Right hindlimb (tissue), 1 donor: ENCODE results near the gene CAMK2D.
"Not testable (repeated sequence)": the region's sequence is repeated elsewhere in the genome, so short reads cannot be mapped to it uniquely, and the experiment has no call there.

Source experiments
- DNase-seq: peaks from one replicate; pipeline ENCODE4 v3.0.0-alpha.2; 2018

The CAMK2D gene

DNA sequence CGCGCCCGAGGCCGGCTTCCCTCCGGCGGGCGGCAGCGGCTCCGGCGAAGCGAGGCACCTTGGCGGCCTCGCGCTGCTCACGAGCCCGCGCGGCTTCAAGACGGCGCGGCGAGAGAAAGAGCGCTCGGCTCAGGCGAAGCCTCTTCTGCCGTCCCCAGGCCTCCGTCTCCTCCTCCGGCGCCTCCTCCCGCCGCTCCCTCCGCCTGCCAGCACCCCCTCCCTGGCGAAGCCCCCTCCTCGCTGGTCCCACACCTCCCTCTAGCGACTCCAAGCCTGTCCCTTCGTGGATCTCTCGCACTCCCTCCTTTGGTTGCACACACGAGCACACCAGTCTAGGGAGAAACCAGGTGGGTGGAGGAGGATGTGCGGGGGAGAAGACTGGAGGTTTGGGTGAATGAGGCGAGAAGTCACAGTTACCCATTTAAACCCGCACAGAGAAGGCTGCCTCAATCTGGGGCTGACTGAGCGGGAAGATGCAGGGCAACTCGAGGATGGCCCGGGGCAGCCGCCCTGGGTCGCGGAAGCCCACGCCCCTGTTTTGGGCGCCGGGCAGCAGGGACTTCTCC, at the start of gene CAMK2D:
Gene CAMK2D (minus strand): TSS at position 119 of the 566 bp plus-strand sequence. CDS start 670 bp downstream, outside the sequence.
- DNase-seq: peak; percentile 96

DNA sequence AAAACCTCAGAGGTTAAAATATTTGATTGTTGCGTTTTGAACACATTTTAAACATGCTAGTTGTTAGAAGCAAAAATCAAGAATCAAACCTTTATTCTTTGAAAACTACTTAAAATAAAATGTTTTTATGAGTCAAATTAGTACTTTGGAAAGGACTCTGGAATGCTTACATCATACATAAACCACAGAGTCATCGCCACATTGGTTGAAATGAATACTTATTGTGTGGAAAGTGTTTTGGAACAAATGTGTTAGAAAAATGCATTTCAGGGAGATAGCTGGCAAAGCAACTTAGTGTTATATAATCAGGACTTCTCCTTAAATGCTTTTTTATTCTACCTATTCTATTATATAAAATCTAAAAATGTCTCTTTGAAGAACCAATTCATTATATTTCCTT, 49.4 kb upstream of the CAMK2D start:
- DNase-seq: no peak

- no peak for DNase-seq
These were observed 47.8 kb upstream of the CAMK2D start for GRCh38 chr4:113809311-113809710.

- no peak for DNase-seq
These were observed 45.3 kb upstream of the CAMK2D start for GRCh38 chr4:113806850-113807249.

GRCh38 chr4:113801882-113802281, 40.3 kb upstream of the CAMK2D start:
- DNase-seq: no peak

- DNase-seq: not testable (repeated sequence)
These were observed 34.8 kb upstream of the CAMK2D start for GRCh38 chr4:113796381-113796780.

GRCh38 chr4:113790478-113790877, 28.9 kb upstream of the CAMK2D start:
- DNase-seq: no peak

DNA sequence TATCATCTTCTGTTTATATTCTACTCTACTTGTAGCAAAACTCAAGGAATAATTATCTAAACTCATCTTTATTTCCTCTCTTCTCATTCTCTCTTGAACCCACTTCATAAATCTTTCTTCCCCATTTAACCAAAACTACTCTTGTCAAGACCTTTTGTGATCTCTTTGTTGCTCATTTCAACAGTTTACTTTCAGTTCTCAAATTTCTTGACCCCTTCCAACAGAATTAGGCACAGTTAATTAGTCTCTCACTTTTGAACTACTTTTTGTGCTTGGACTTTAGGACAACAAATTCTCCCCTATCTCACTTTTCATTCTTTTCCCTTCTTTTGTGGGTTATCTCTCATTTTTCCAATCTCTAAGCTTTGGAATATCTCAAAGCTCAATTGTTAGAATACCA, 27.4 kb upstream of the CAMK2D start:
- DNase-seq: no peak

DNA sequence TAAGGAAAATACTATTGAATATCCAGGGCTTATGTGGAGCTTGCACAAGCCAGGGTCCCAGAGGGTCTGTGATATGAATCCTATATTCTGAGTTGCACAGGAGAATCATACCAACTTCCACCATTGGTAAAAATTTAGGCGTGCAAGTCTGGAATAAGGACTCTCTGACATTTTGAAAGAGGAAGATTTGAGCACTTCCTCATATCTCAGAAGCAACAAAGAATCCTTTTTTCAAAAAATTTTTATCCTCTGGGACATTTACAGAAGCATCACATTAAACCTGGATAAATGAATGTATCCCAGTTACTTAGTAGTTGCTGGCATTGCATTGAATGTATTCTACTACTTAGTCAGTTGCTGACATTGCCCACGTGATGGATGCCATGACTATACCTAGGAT, 24.2 kb upstream of the CAMK2D start:
- no peak for DNase-seq

DNA sequence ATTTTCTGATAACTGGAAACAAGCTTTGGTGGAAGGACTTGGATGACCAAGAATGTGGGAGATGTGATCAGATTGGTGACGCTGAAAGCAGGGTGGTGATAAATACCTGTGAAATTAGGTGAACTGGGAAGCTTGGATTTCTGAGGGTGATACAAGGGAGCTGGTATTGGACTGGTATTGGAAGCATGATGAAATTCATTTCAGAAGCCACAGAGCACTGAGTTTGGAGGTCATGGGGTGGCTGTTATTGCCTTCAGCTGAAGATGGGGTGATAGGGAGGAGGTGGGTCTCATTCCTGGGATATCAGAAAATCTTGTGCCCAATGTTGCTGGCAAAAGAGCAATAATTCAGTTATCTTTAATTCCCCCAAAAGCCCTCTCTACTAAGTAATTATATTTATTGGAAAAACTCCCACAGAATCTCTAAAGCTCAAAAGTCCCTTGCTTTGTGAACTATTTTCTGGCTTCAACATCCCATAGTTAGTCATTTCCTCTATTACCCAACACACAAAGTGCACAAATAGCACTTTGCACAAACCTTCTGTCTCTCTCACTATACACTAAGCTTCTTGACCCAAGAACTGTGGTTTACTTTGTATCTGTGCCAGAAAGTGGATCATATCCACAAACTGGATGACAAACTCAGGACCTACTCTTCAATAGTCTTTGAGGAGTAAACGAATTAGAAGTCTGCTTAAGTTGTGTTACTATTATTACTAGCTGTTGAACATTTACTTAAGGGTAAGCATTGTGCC, 23.1 kb upstream of the CAMK2D start:
- no peak for DNase-seq

- DNase-seq: no peak
These were observed 22.2 kb upstream of the CAMK2D start for GRCh38 chr4:113783701-113784100.

DNA sequence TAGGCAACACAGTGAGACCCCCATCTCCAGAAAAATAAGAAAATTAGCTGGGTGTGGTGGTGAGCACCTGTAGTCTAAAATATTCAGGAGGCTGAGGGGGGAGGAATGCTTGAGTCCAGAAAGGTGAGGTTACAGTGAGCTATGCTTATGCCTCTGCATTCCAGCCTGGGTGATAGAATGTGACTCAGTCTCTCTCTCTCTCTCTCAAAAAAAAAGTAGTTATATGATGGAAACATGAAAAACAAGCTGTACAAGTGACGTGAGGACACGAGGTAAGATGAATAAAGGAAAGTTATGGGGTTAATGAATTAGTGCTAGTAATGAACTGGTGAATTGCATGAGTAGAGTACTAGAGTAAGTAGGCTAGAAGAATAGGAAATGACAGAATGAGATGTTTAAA, 21.8 kb upstream of the CAMK2D start:
- DNase-seq: no peak

DNA sequence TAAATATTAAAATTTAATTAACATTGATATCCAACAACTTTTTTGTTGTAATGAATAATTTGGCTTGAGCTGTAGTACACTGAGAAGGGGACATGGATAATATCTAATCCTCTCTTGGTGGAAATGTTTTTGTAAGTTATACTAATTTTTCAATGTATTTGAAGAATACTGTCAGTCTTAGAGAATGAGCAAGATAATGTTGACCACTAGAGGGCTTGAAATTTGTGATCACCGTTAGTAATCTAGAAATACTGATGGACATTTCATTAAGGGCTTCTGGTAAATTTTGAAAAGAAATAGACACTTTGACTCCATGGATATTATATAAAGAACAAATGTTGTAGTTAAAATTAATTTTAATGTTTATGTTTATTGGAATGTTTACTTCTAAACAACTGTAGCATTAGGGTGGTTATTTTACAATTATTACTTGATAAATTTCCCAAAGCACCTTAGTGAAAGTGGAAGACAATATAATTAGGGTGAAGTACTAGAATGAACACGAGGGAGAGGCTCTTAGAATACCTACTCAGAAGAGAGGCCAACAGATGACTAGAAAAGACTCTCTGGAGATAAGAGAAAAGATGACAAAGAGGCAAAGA, 20.0 kb upstream of the CAMK2D start:
- no peak for DNase-seq

DNA sequence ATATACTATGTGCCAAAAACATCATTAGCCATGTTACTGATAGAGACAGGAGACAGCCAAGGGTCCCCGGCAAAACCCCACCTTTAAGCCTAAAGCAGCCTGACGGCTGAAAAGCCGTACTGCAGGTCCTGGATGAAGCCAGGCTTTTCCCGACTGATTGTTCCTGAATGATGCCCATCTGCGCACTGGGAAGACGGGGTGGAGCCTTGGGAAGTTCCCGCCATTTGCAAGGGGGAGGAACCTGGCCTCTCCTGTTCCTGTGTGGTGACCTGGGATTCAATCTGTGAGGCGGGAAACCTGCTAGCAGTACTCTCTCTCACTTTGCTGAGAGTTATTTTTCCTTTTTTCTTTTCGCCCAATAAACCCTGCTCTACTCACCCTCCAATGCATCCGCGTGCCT, 15.1 kb upstream of the CAMK2D start:
- no peak for DNase-seq

GRCh38 chr4:113776016-113776415, 14.5 kb upstream of the CAMK2D start:
- DNase-seq: no peak

GRCh38 chr4:113773756-113774155, 12.2 kb upstream of the CAMK2D start:
- DNase-seq: no peak

GRCh38 chr4:113773014-113773413, 11.5 kb upstream of the CAMK2D start:
- no peak for DNase-seq

- no peak for DNase-seq
These were observed 10.8 kb upstream of the CAMK2D start for GRCh38 chr4:113772319-113772718.

DNA sequence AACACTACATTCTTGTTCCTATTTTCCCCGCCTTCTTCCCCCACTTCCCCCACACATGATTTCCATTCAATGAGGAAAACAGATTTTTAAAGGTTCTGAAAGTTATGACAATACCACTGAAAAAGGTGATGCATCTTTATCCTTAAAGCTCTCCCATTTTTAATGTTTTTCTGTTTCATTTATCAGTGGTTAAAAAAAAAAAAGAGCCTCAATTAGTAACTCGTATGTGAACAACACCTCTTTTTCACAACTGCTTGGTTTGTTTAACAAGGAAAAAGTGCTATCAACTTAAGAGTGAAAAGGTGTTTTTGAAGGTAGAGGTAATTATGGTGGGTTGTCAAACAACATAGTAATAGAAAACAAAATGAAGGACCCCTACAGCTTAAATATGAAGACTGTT, 8.2 kb upstream of the CAMK2D start:
- DNase-seq: no peak

GRCh38 chr4:113768952-113769351, 7.4 kb upstream of the CAMK2D start:
- no peak for DNase-seq

DNA sequence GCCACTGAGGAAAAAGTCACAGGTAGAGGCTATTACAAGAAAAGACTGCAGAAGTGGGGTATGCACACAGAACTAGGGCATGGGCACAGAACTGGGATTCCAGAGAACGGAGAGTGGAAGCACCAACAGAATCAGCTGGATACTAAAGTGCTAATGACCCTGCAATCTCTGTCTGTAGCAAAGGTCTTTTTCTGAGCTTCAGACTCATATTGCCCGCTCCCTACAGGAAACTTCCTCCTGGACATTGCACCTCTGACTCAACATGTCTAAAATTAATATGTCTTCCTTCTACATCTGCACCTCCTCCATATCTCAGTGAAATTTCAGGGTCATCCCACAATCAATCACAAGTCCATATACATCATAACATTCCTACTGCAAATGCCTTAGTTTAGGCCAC, 5.3 kb upstream of the CAMK2D start:
- no peak for DNase-seq

DNA sequence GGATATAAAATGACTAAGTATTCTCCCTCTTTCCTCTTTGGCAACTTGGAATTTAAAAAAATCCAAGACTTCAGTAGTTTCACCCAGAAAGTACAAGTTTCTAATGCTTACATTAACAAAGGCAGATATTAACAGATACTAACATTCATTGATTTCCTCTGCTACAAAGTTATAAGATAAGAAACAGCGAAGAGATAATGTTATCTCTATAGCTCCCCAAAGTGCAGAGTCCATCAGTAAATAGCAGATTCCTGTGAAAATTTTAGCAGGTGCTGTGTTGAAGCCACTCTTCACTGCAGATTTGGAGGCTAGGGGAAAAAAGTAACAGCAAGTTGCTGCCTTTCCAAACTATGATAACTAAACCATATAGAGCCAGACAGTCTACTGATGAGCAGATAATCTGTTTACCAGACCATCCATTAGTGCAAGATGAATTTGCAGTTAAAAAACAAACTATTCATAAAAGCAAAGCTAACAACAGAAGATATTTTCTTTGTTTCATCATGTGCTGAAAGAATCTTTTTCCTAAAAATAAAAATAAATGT, 3.3 kb upstream of the CAMK2D start:
- DNase-seq: no peak

GRCh38 chr4:113763923-113764322, 2.4 kb upstream of the CAMK2D start:
- not testable (repeated sequence) for DNase-seq

- no peak for DNase-seq
These were observed 1.4 kb upstream of the CAMK2D start for GRCh38 chr4:113763029-113763285.
